GM23248 (cell line): Measurements from ENCODE around the gene PPM1H. TPM values are rescaled to one million over a fixed set of nuclear protein-coding genes. Genes with fewer than 3 reads are reported as not detected.
A peak's percentile ranks its signal among the peaks of the same experiment; 100 is the strongest.

ENCODE experiments used
- DNase-seq: peaks from one replicate; pipeline ENCODE4 v3.0.0-alpha.2; 2015
- H2AFZ ChIP-seq: fragments of 200-600 bp; sonication (generic); 2 replicates; pipeline ENCODE4 v1.6.1; 2016; ENCODE audit warnings: antibody characterized with exemption
- H3F3A ChIP-seq: fragments of 200-600 bp; sonication (generic); 2 replicates; pipeline ENCODE4 v1.6.1; 2016; ENCODE audit warnings: mild to moderate bottlenecking, antibody characterized with exemption, mixed run types; ENCODE audit not compliant: insufficient read depth
- H3K27ac ChIP-seq: fragments of 200-600 bp; sonication (generic); 2 replicates; pipeline ENCODE4 v1.5.1; 2016; ENCODE audit warnings: mild to moderate bottlenecking
- H3K27me3 ChIP-seq: fragments of 200-600 bp; sonication (generic); replicated peaks from 2 replicates; pipeline ENCODE4 v1.6.1; 2016; ENCODE audit warnings: mild to moderate bottlenecking; ENCODE audit not compliant: insufficient read depth
- H3K36me3 ChIP-seq: fragments of 200-600 bp; sonication (generic); 2 replicates; pipeline ENCODE4 v1.6.1; 2016; ENCODE audit warnings: low read depth, mild to moderate bottlenecking
- H3K4me1 ChIP-seq: fragments of 200-600 bp; sonication (generic); 2 replicates; pipeline ENCODE4 v1.6.1; 2016; ENCODE audit warnings: mild to moderate bottlenecking; ENCODE audit not compliant: insufficient read depth
- H3K4me2 ChIP-seq: fragments of 200-600 bp; sonication (generic); one replicate; pipeline ENCODE4 v1.6.1; 2016; ENCODE audit warnings: mild to moderate bottlenecking; ENCODE audit not compliant: unreplicated experiment
- H3K4me3 ChIP-seq: fragments of 200-600 bp; sonication (generic); 2 replicates; pipeline ENCODE4 v1.5.1; 2016; ENCODE audit warnings: mild to moderate bottlenecking
- H3K79me2 ChIP-seq: fragments of 200-600 bp; sonication (generic); 2 replicates; pipeline ENCODE4 v1.6.1; 2016; ENCODE audit warnings: mild to moderate bottlenecking; ENCODE audit not compliant: insufficient read depth
- H3K9ac ChIP-seq: fragments of 200-600 bp; sonication (generic); 2 replicates; pipeline ENCODE4 v1.6.1; 2016; ENCODE audit warnings: mild to moderate bottlenecking
- H3K9me2 ChIP-seq: fragments of 200-600 bp; sonication (generic); 2 replicates; pipeline ENCODE4 v1.6.1; 2016; ENCODE audit warnings: mixed run types, mild to moderate bottlenecking, moderate library complexity; ENCODE audit not compliant: insufficient read depth
- H3K9me3 ChIP-seq: fragments of 200-600 bp; sonication (generic); one replicate; pipeline ENCODE4 v1.6.1; 2017; ENCODE audit warnings: low read depth
- H4K20me1 ChIP-seq: fragments of 200-600 bp; sonication (generic); 2 replicates; pipeline ENCODE4 v1.6.0; 2016; ENCODE audit not compliant: insufficient read depth
- EZH2 ChIP-seq: fragments of 200-600 bp; sonication (generic); IDR thresholded peaks from 2 replicates; pipeline ENCODE4 v1.6.1; 2018; ENCODE audit warnings: antibody characterized with exemption, mild to moderate bottlenecking; ENCODE audit not compliant: insufficient read depth, poor library complexity, severe bottlenecking
- EZH2phosphoT487 ChIP-seq: fragments of 200-600 bp; sonication (generic); IDR thresholded peaks from 2 replicates; pipeline ENCODE4 v1.6.1; 2018; ENCODE audit warnings: antibody characterized with exemption, moderate library complexity, mild to moderate bottlenecking, low read depth; ENCODE audit not compliant: insufficient read depth
- WGBS, 2 experiments: methylation state at CpG; one replicate each; pipeline ENCODE4 v1.1.6; 2015 to 2017; ENCODE audit warnings: low lambda C conversion rate in 2 of 2, low coverage in 1 of 2; ENCODE audit errors: missing lambda C conversion rate in 2 of 2; 5-methylcytosine and 5-hydroxymethylcytosine counted together
- in situ Hi-C: fragments of 300-500 bp; cut with MboI; formaldehyde crosslinking; loops from 2 replicates; pipeline ENCODE4 v1.15.0; 2020
- polyA plus RNA-seq: library from polyadenylated mRNA; unstranded; fragments of >200 nt; fragmentation: Nextera tagmentation; extraction: Ambion mirVana; gene quantifications from 2 replicates; pipeline ENCODE4 v1.2.1, GENCODE V29; 2016
- total RNA-seq: library from RNA; depleted of rRNA; stranded (reverse); fragments of >200 nt; shearing (Covaris generic); gene quantifications from 2 replicates; pipeline ENCODE4 v1.2.3, GENCODE V29; 2014

The PPM1H gene
- total and polyA plus RNA-seq, 2 experiments from 2014 or later, result 0.13 to 1.2 TPM

DNA sequence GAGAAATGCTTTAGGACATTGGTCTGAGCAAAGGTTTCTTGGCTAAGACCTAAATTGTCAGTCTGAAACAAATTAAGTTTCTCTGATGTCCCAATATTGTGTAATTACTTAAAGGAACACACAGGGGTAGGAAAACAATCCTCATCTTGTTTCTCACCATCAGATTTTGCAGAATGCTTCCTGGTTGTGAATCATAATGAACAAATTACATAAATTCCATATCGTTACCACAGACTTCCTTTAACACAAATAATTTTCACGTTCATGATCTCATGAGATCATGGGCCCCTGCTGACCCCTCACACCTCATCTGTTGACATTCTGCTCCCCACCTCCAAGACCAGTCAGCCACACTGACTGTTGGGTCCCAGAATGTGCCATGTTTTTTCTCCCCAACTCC, 274.2 kb downstream of the PPM1H start:
- Histone ChIP-seq H3K27me3 (no peaks in the 10 kb centered on the region), H2AFZ (peak overlapping the region; percentile 13; the same call in 1 of the 2 replicates), H3K4me3 (no peak overlapping the region), H3K4me2 (peak overlapping the region; percentile 21), H3K9ac (no peak overlapping the region), H3K79me2 (no peaks in the 10 kb centered on the region), H3K4me1 (peaks cover 19% of the 10 kb centered on the region), H4K20me1 (no peaks in the 10 kb centered on the region), H3K36me3 (no peaks in the 10 kb centered on the region), H3K27ac (peak overlapping the region; percentile 82), H3K9me3 (no peaks in the 10 kb centered on the region), H3F3A (peaks cover 9% of the 10 kb centered on the region; the same call in 1 of the 2 replicates), H3K9me2 (no peaks in the 10 kb centered on the region)
- DNase-seq, result peak; percentile 87
- 2 to 8% methylated on average over 2 of the region's 2 CpGs for WGBS, 2 experiments
- in situ Hi-C loops, result no loop called here
- no peak for TF ChIP-seq EZH2phosphoT487
- TF ChIP-seq EZH2, result no peak

DNA sequence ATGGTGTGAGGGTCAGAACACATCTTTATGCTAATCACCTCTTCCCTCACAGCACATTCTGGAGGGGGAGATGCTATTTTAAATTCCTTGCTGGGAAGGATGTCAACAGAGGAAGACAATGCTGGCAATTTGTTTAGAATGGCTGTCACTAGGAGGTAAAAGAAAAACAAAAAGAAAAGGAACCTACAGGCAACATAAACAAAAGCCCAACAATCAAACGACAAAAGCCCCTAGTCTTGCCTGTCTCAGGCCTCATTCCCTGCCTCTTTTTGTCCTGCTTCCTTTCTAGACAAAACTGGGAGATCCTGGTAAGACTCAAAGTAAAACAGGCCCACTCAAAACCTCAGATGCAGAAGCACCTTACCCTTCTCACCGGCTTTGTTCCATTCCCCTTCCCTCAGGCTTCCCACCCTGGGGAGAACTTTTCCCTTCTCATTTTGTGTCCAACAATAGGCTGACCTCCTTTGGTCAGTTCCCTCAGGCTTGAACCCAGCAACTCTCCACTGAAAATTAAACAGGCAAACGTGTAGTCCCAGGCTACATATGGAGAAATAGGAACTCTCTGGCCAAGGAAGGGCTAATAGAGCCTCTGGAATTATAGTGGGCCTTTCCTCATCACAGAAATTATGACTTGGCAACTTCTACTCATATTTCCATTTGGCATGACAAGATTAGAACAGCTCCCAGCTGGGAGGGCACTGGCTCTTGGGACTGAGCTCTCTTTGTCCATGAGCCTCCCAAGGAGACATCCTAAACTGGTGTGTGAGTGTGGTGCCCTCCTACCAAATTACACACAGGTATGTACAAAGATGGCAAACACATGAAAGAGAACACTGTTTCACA, 275.3 kb downstream of the PPM1H start:
- Histone ChIP-seq H3K9me3 (no peaks in the 10 kb centered on the region), H3K79me2 (no peaks in the 10 kb centered on the region), H3K27ac (peak overlapping the region; percentile 82), H3K4me1 (peaks cover 19% of the 10 kb centered on the region), H4K20me1 (no peaks in the 10 kb centered on the region), H2AFZ (0 out of 2 replicates have a peak overlapping the region, but pooled peaks have one; percentile 42), H3F3A (peaks cover 9% of the 10 kb centered on the region; the same call in 1 of the 2 replicates), H3K36me3 (no peaks in the 10 kb centered on the region), H3K9ac (no peak overlapping the region), H3K9me2 (no peaks in the 10 kb centered on the region), H3K4me2 (no peak overlapping the region), H3K27me3 (no peaks in the 10 kb centered on the region), H3K4me3 (no peak overlapping the region)
- 62 to 72% methylated on average over 3 of the region's 3 CpGs for WGBS, 2 experiments
- peak; percentile 6 for DNase-seq
- no peak for TF ChIP-seq EZH2phosphoT487
- no peak for TF ChIP-seq EZH2
- in situ Hi-C loops, result no loop called here

GRCh38 chr12:62658910-62659309, 276.0 kb downstream of the PPM1H start:
- in situ Hi-C loops, result no loop called here
- H3F3A ChIP-seq, result peaks cover 9% of the 10 kb centered on the region; the same call in 1 of the 2 replicates
- H4K20me1 ChIP-seq, result no peaks in the 10 kb centered on the region
- H3K9me2 ChIP-seq, result no peaks in the 10 kb centered on the region
- no peak overlapping the region for H3K9ac ChIP-seq
- H3K27ac ChIP-seq, result no peak overlapping the region
- no peaks in the 10 kb centered on the region for H3K9me3 ChIP-seq
- 32 to 44% methylated on average over 7 of the region's 7 CpGs for WGBS, 2 experiments
- TF ChIP-seq EZH2phosphoT487 (no peak), EZH2 (no peak)
- peak overlapping the region; percentile 42 for H2AFZ ChIP-seq
- H3K4me3 ChIP-seq, result no peak overlapping the region
- no peaks in the 10 kb centered on the region for H3K36me3 ChIP-seq
- peaks cover 19% of the 10 kb centered on the region for H3K4me1 ChIP-seq
- no peaks in the 10 kb centered on the region for H3K27me3 ChIP-seq
- no peak overlapping the region for H3K4me2 ChIP-seq
- H3K79me2 ChIP-seq, result no peaks in the 10 kb centered on the region
- DNase-seq, result peak; percentile 41

- H3K4me1 ChIP-seq, result peaks cover 19% of the 10 kb centered on the region
- H3K79me2 ChIP-seq, result no peaks in the 10 kb centered on the region
- H3F3A ChIP-seq, result peaks cover 9% of the 10 kb centered on the region; the same call in 1 of the 2 replicates
- no peaks in the 10 kb centered on the region for H3K9me3 ChIP-seq
- no peak overlapping the region for H3K4me2 ChIP-seq
- H4K20me1 ChIP-seq, result no peaks in the 10 kb centered on the region
- no peaks in the 10 kb centered on the region for H3K9me2 ChIP-seq
- H3K27me3 ChIP-seq, result no peaks in the 10 kb centered on the region
- H3K4me3 ChIP-seq, result no peak overlapping the region
- H2AFZ ChIP-seq, result no peak overlapping the region; the same call in 1 of the 2 replicates
- in situ Hi-C loops, result no loop called here
- H3K9ac ChIP-seq, result no peak overlapping the region
- H3K27ac ChIP-seq, result no peak overlapping the region
- peak; percentile 34 for DNase-seq
- WGBS, 2 experiments, result 65 to 67% methylated on average over 1 of the region's 1 CpG
- TF ChIP-seq EZH2 (no peak), EZH2phosphoT487 (no peak)
- H3K36me3 ChIP-seq, result no peaks in the 10 kb centered on the region
Measured at GRCh38 chr12:62657363-62657632, 277.7 kb downstream of the PPM1H start.
